HEK293T (cell line): ENCODE data around the gene RASGRP2.

ENCODE experiments used
- ARNT ChIP-seq: fragments of 450-650 bp; IDR thresholded peaks from 2 replicates; pipeline ENCODE4 v1.6.1; 2017; ENCODE audit warnings: mild to moderate bottlenecking
- CTBP1 ChIP-seq: fragments of 450-650 bp; IDR thresholded peaks from 2 replicates; pipeline ENCODE4 v1.6.1; 2016; ENCODE audit warnings: borderline replicate concordance
- ELF4 ChIP-seq: fragments of 450-650 bp; IDR thresholded peaks from 2 replicates; pipeline ENCODE4 v1.6.1; 2017; ENCODE audit warnings: antibody characterized with exemption
- HDGF ChIP-seq: fragments of 450-650 bp; IDR thresholded peaks from 2 replicates; pipeline ENCODE4 v1.6.1; 2017; ENCODE audit warnings: antibody characterized with exemption, borderline replicate concordance
- LEF1 ChIP-seq: fragments of 450-650 bp; IDR thresholded peaks from 2 replicates; pipeline ENCODE4 v1.6.1; 2017; ENCODE audit warnings: mild to moderate bottlenecking, borderline replicate concordance
- PKNOX1 ChIP-seq: fragments of 450-650 bp; IDR thresholded peaks from 2 replicates; pipeline ENCODE4 v1.6.1; 2016
- SP1 ChIP-seq: fragments of 450-650 bp; IDR thresholded peaks from 2 replicates; pipeline ENCODE4 v1.6.1; 2017
- SUZ12 ChIP-seq: fragments of 450-650 bp; IDR thresholded peaks from 2 replicates; pipeline ENCODE4 v1.6.1; 2016; ENCODE audit warnings: mild to moderate bottlenecking

DNA sequence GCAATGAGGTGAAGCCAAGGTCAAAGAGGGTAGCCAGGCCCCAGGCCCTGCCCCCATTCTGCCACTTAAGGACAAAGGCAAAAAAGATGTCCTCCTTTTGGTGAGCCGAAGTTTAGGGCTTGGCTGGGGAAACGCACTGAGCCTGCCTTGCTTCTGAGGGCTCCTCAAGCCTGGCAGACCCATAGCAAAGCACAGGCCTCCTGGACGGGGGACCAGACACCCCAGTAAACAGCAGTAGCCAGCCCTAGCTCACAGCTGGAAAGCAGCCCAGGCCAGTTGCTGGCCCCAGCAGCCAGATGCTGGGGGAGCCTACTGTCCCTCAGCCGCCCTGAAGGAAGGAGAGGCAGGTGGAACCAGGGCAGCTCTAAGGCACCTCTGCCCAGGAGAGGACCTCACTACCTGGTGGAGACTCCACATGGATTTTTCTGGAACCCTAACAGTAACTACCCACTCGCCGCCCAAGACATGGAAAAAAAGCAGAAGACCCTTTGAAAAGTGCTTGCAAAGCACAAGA lies 19.6 kb upstream of the RASGRP2 start:
- TF ChIP-seq SP1 = no peak
- TF ChIP-seq LEF1 = no peak
- no peak for TF ChIP-seq HDGF
- TF ChIP-seq ELF4 = no peak
- TF ChIP-seq ARNT = no peak
- TF ChIP-seq PKNOX1 = no peak
- TF ChIP-seq CTBP1 = no peak
- TF ChIP-seq SUZ12 = no peak
